ENCODE measurements around the gene USP7.

DNA sequence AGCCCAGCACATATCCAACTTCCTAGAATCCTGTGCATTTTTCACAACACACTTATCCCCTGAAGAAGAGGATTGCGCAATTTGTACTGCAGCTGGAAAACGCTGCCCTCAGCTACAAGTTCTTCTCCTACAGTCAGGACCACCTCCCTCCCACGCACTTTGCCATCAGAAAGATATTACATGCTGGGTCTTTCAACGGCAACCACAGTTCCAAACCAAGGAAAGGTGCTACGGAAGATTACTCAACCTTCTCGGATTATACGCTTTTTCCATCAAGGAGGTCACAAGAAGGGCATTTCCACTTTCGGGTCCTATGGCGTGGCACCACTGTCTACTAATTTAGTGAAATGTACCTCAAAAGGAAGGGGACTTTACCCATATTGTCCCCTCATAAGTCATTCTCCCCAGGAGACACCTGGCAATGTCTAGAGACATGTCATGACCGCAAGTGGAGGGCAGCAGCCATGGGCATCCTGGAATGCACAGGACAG is 35.2 kb downstream of the USP7 start:
- TF ChIP-seq, protein P1, sequence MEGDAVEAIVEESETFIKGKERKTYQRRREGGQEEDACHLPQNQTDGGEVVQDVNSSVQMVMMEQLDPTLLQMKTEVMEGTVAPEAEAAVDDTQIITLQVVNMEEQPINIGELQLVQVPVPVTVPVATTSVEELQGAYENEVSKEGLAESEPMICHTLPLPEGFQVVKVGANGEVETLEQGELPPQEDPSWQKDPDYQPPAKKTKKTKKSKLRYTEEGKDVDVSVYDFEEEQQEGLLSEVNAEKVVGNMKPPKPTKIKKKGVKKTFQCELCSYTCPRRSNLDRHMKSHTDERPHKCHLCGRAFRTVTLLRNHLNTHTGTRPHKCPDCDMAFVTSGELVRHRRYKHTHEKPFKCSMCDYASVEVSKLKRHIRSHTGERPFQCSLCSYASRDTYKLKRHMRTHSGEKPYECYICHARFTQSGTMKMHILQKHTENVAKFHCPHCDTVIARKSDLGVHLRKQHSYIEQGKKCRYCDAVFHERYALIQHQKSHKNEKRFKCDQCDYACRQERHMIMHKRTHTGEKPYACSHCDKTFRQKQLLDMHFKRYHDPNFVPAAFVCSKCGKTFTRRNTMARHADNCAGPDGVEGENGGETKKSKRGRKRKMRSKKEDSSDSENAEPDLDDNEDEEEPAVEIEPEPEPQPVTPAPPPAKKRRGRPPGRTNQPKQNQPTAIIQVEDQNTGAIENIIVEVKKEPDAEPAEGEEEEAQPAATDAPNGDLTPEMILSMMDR (IDR thresholded peaks at IDR 0.05) = no peak
- no peak for TF ChIP-seq POLR2AphosphoS5 (IDR thresholded peaks at IDR 0.05)
- no peak for TF ChIP-seq POLR2A (IDR thresholded peaks at IDR 0.05)

All from prostate gland (tissue), 2 donors.